Heart right ventricle (tissue), 16 donors: Measurements from ENCODE around the gene HS1BP3. TPM values are rescaled to one million over a fixed set of nuclear protein-coding genes. Genes with fewer than 3 reads are reported as not detected.

Source experiments
- ATAC-seq, 8 donors: fragments of 200-7000 bp; cut with Tn5 transposase; one replicate each; pipeline ENCODE4 v1.9.1; 2020; ENCODE audit warnings: mild to moderate bottlenecking in 8 of 8, moderate library complexity in 8 of 8, moderate number of reproducible peaks in 1 of 8
- DNase-seq, 2 donors: peaks; one replicate each; pipeline ENCODE4 v3.0.0-alpha.2; 2020
- H3K27ac ChIP-seq, 10 donors: fragments of 200-600 bp; sonication (generic) in 2 of 10; one replicate each; pipeline versions ENCODE4 v1.5.0 to v1.8.0; 2020 to 2022; ENCODE audit warnings: mild to moderate bottlenecking in 3 of 10
- H3K27me3 ChIP-seq, 7 donors: fragments of 200-600 bp; one replicate each; pipeline ENCODE4 v1.8.0; 2021 to 2022; ENCODE audit warnings: mild to moderate bottlenecking in 2 of 7
- H3K36me3 ChIP-seq, 9 donors: fragments of 200-600 bp; sonication (generic) in 1 of 9; one replicate each; pipeline versions ENCODE4 v1.5.0 to v1.8.0; 2020 to 2022; ENCODE audit warnings: mild to moderate bottlenecking in 2 of 9
- H3K4me1 ChIP-seq, 9 donors: fragments of 200-600 bp; sonication (generic) in 1 of 9; one replicate each; pipeline versions ENCODE4 v1.5.0 to v1.8.0; 2020 to 2022; ENCODE audit warnings: mild to moderate bottlenecking in 4 of 9
- H3K4me3 ChIP-seq, 10 donors: fragments of 200-600 bp; sonication (generic) in 2 of 10; one replicate each; pipeline versions ENCODE4 v1.5.0 to v1.8.0; 2020 to 2022; ENCODE audit warnings: mild to moderate bottlenecking in 7 of 10, moderate library complexity in 2 of 10
- H3K9me3 ChIP-seq, 11 donors: fragments of 200-600 bp in 10 of 11; sonication (generic) in 2 of 11; one replicate each; pipeline versions ENCODE4 v1.5.0 to v1.8.0; 2013 to 2022; ENCODE audit warnings: mild to moderate bottlenecking in 2 of 11, control low read depth in 1 of 11, moderate library complexity in 1 of 11
- CTCF ChIP-seq, 9 donors: fragments of 200-600 bp; sonication (generic) in 2 of 9; IDR thresholded peaks; one replicate each; pipeline versions ENCODE4 v1.5.0 to v1.8.0; 2021 to 2022; ENCODE audit warnings: antibody characterized with exemption in 9 of 9, mild to moderate bottlenecking in 5 of 9, moderate library complexity in 1 of 9
- WGBS, 2 donors: extraction: QIAGEN DNeasy Blood & Tissue Kit; methylation state at CpG; one replicate each; pipeline ENCODE4 v1.1.7; 2013; ENCODE audit warnings: inconsistent platforms in 1 of 2; 5-methylcytosine and 5-hydroxymethylcytosine counted together
- intact Hi-C, 10 donors: fragments of 100-400 bp; cut with DNase I; formaldehyde crosslinking; loops; one replicate each; pipeline versions ENCODE4 v1.11.1 to v1.14.2; 2022
- polyA plus RNA-seq, 2 donors: library from polyadenylated mRNA; stranded (reverse); fragments of 200-250 nt; gene quantifications; one replicate each; pipeline ENCODE4 v1.2.3, GENCODE V29; 2013
- total RNA-seq, 10 donors: library from RNA; stranded (reverse); fragmentation: NEBNext Ultra II Directional in 3 of 10; extraction: Animal tissue kit (Norgen Biotek cat#: 25700) in 3 of 10; gene quantifications; one replicate each; pipeline versions ENCODE4 v1.2.1 to v1.2.4, GENCODE V29; 2021 to 2023
- donor health status: Arrhythmogenic right ventricular cardiomyopathy.
- donor health status: ischemic (EF 13 %, LVEDD 7.1; RV severe dilation, severe dysfunction).
- donor health status: healthy with polysubstance abuse.
- donor health status: DM: no; HTN: yes; CAD: no.
- donor health status: DM: no; HTN: no; CAD: no.
- donor health status: ischemic (EF 25% LVEDD 6.9; RV normal size, moderate dysfunction).
- donor health status: ischemic (EF 25% LVEDD 5.7; RV mildly dilated, moderate dysfunction).
- donor health status: healthy.
- donor health status: DM: yes; HTN: yes; CAD: no.
- donor health status: Ischemic cardiomyopathy.
- donor health status: ischemic (EF 35%, LVEDD 5.7; RV mildly dilated, moderate dysfunction).
- donor health status: nonischemic (EF 11% LVEDD 7.7; RV severe dilation, severe dysfunction).
- donor health status: DM: yes; HTN: yes; CAD: no.
- donor health status: PGD.
- donor health status: ischemic (EF 29% LVEDD 5.4; RV normal size, mild dysfunction).
- donor health status: nonischemic (EF 23%, LVEDD 6.1; RV moderate dilation, normal function).

HS1BP3 gene
- total and polyA plus RNA-seq, 12 donors = 11.3 to 26.3 (median 16.5) TPM

DNA sequence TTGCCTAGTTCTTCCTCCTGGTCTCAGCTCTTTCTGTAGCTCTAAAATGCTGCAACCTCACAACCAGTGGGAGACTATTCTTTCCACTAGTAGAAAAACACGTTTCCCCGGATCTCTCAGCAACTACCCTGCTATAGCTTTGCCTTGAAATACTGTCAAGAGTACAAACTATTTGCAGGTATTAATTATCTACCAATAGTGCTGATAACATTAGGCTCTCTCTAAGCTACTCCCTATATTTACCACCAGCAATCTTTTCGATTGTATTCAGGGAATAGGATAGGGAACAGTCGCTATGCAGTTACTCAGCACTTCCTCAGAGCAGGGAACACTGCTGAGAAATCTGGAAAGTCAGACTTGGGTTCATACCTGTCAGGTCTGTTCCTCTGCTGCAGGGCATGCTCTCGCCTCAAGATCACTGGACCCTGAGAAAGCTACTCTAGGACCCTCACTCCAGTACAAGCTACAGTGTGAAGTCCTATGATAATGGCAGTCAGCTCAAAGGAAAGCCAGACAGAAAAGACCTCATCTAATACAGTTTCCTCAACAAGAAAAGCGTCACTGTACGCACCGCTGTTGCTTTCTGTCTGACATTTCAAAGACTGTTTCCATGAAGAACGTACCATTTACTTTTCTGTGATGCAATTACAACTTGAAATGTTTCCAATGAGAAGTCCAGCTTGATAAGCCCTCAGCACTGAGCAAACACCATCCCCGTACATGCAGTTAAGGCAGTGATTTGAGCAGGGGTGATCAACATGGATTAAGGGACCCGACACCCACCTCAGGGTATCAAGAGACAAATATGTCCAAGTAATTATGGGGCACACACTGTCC lies 38.7 kb upstream of the HS1BP3 start:
- ATAC-seq (no peak), DNase-seq (no peak)
- Histone ChIP-seq H3K27me3 (no peaks in the 10 kb centered on the region), H3K4me1 (no peaks in the 10 kb centered on the region), H3K27ac (no peak overlapping the region), H3K36me3 (peaks cover 0 to 52% (median 8%) of the 10 kb centered on the region in 9 donors), H3K9me3 (peaks cover 0 to 4% (median 0%) of the 10 kb centered on the region in 11 donors), H3K4me3 (no peak overlapping the region)
- WGBS, 2 donors = 88 to 94% methylated on average over 11 of the region's 11 CpGs
- TF ChIP-seq CTCF (IDR thresholded peaks at IDR 0.05) = no peak
- intact Hi-C loops = no loop called here

GRCh38 chr2:20687260-20687832 lies 36.4 kb upstream of the HS1BP3 start:
- intact Hi-C loops = no loop called here

DNA sequence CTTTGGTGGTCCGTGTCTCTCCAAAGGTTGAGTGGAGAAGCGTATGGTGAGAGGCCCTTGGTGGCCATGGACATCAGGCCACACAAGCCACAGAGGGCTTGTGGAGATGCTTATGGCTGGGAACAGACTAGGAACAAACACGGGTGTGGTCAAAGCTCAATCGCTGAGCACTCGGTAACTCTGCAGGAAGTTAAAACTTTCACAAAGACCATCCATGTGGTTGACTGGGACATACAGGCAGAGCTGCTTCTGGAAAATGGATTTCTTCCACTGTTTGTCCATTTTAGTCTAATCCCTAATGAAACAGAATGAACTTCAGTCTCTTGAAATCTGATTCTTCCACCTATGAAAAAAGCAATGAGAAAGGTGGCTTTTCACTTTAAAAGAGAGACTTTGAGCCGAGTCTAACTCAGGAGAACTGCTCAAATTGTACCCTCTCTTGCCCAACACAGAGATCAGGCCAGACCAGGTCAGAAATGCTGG lies 33.7 kb upstream of the HS1BP3 start:
- intact Hi-C loops = loop anchor here in 3 of 10 donors (5.0 kb wide), 1 partner anchor 278 kb away; no protein-coding TSS in a partner anchor
- Histone ChIP-seq H3K27ac (no peak overlapping the region), H3K4me3 (no peak overlapping the region), H3K27me3 (no peaks in the 10 kb centered on the region), H3K9me3 (peaks cover 0 to 4% (median 0%) of the 10 kb centered on the region in 11 donors), H3K4me1 (peaks cover 0 to 3% (median 0%) of the 10 kb centered on the region in 9 donors), H3K36me3 (peaks cover 0 to 63% (median 8%) of the 10 kb centered on the region in 9 donors)
- TF ChIP-seq CTCF (IDR thresholded peaks at IDR 0.05) = no peak
- ATAC-seq = no peak
- 89 to 91% methylated on average over 6 of the region's 6 CpGs for WGBS, 2 donors
- no peak for DNase-seq

More at GRCh38 chr2:20687260-20687832, 36.4 kb upstream of the HS1BP3 start:
- H3K9me3 ChIP-seq = peaks cover 0 to 4% (median 0%) of the 10 kb centered on the region in 11 donors
- 96 to 98% methylated on average over 4 of the region's 4 CpGs for WGBS, 2 donors
- peaks cover 0 to 46% (median 8%) of the 10 kb centered on the region in 9 donors for H3K36me3 ChIP-seq
- ATAC-seq = no peak
- peaks cover 0 to 3% (median 0%) of the 10 kb centered on the region in 9 donors for H3K4me1 ChIP-seq
- no peak overlapping the region for H3K4me3 ChIP-seq
- no peaks in the 10 kb centered on the region for H3K27me3 ChIP-seq
- no peak for TF ChIP-seq CTCF (IDR thresholded peaks at IDR 0.05)
- no peak for DNase-seq
- H3K27ac ChIP-seq = no peak overlapping the region

- H3K9me3 ChIP-seq = no peaks in the 10 kb centered on the region
- H3K36me3 ChIP-seq = peaks cover 0 to 55% (median 8%) of the 10 kb centered on the region in 9 donors
- DNase-seq (no peak), ATAC-seq (peak in 1 of 8 donors; percentile 42)
- no peak overlapping the region for H3K4me3 ChIP-seq
- H3K27me3 ChIP-seq = no peaks in the 10 kb centered on the region
- intact Hi-C loops = loop anchor here in 3 of 10 donors (5.0 kb wide), 1 partner anchor 280 kb away; no protein-coding TSS in a partner anchor
- no peak overlapping the region for H3K27ac ChIP-seq
- 85 to 87% methylated on average over 7 of the region's 7 CpGs for WGBS, 2 donors
- peak in 7 of 9 donors; percentile 18 to 49 (median 42) for TF ChIP-seq CTCF (IDR thresholded peaks at IDR 0.05)
- peaks cover 0 to 6% (median 0%) of the 10 kb centered on the region in 9 donors for H3K4me1 ChIP-seq
Observed at GRCh38 chr2:20682167-20682920, 31.4 kb upstream of the HS1BP3 start.
